GM19025 (cell line): ENCODE results near the gene CD164.
A peak's percentile ranks its signal among the peaks of the same experiment; 100 is the strongest.
"Not testable (repeated sequence)": the region's sequence is repeated elsewhere in the genome, so short reads cannot be mapped to it uniquely, and the experiment has no call there.

Source experiments
- ATAC-seq: cut with Tn5 transposase; IDR thresholded peaks from one replicate; pipeline ENCODE4 v1.9.1; 2021; ENCODE audit warnings: mild to moderate bottlenecking, low read depth, moderate library complexity; ENCODE audit not compliant: unreplicated experiment

CD164 gene

DNA sequence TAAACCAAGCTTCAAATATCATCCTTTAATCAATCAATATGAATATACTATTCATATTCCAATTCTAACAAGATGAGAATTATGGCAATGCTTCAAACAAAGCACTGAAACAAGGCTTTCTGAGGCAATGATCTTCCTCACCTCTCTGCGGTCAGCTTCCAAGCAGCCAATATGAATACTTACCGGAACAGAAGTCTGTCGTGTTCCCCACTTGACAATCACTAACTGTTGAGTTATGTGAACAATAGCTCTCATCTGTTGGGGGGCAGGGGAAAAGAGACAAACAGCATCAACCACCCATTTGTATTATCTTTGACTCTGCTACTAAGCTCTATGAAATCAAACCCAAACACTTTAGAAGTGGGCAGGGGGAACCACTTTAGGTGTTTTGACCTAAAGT, 4.5 kb downstream of the CD164 start:
- ATAC-seq: no peak

GRCh38 chr6:109374326-109374892, 7.9 kb downstream of the CD164 start:
- no peak for ATAC-seq

DNA sequence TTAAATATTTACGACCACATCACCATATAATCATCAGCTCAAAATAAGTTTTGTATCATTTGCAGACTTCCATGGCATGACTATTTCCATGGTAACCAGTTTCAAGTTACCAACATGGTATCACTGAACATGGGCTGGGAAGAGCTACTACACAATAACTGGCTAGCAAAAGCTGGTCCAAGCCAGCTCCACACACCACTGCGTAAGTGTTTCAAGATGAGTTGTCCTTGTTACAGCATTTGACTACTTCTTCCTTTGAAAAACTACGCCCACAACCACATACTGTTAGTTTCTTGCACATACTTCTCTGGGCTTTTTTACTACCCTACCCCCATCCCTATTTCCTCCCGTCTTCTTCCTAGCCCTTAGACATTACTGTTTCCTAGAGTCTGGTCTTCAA, 8.5 kb downstream of the CD164 start:
- ATAC-seq: peak; percentile 89

DNA sequence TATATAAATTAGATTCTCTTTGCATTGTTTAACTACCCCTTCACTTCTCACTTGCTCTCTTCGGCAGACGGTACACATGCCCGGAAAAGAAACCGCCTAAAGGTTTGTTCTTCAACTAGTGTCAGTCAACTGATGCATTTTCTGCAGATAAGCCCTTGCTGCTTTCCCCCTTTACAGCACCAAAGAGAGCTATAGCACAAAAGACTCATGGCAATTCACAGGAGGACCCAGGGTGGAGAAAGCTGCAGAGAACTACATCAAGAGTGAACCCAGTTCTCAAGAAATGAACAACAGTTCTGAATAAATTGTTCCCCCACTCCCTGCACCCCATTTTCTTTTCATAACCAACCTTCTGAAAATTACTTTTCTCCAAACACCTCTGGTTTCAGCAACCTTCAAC, 8.9 kb downstream of the CD164 start:
- ATAC-seq: peak; percentile 5

DNA sequence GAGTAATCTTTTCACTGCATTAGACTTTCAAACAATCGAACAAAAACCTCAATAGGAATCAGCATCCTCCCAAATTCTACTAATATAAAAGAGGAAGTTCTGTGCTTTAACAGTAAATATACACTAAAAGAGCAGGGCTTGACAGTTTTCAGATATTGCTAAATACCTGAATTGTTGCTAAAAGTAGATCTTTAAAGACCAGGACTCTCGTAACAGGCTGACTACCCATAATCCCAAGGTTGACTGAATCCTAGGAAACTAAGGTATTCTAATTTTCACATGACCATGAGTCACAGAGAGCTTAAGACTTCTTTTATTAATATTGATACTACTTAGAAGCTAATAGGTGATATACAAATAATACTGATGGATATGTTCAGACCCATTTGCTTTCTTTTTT, 10.1 kb downstream of the CD164 start:
- ATAC-seq: no peak

- no peak for ATAC-seq
Observed at GRCh38 chr6:109370792-109371191, 11.5 kb downstream of the CD164 start.

GRCh38 chr6:109370336-109370735, 11.9 kb downstream of the CD164 start:
- no peak for ATAC-seq

GRCh38 chr6:109369728-109370127, 12.5 kb downstream of the CD164 start:
- ATAC-seq: no peak

DNA sequence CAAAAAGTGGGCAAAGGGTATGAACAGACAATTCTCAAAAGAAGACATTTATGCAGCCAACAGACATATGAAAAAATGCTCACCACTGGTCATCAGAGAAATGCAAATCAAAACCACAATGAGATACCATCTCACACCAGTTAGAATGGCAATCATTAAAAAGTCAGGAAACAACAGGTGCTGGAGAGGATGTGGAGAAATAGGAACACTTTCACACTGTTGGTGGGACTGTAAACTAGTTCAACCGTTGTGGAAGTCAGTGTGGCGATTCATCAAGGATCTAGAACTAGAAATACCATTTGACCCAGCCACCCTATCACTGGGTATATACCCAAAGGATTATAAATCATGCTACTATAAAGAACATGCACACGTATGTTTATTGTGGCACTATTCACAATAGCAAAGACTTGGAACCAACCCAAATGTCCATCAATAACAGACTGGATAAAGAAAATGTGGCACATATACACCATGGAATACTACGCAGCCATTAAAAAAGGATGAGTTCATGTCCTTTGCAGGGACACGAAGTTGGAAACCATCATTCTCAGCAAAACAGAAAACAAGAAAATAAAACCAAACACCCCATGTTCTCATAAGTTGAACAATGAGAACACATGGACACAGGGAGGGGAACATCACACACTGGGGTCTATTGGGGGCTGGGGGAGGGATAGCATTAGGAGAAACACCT, 17.7 kb downstream of the CD164 start:
- ATAC-seq: not testable (repeated sequence)

GRCh38 chr6:109363753-109364152, 18.5 kb downstream of the CD164 start:
- no peak for ATAC-seq

- ATAC-seq: no peak
Observed at GRCh38 chr6:109362102-109362884, 20.0 kb downstream of the CD164 start.

DNA sequence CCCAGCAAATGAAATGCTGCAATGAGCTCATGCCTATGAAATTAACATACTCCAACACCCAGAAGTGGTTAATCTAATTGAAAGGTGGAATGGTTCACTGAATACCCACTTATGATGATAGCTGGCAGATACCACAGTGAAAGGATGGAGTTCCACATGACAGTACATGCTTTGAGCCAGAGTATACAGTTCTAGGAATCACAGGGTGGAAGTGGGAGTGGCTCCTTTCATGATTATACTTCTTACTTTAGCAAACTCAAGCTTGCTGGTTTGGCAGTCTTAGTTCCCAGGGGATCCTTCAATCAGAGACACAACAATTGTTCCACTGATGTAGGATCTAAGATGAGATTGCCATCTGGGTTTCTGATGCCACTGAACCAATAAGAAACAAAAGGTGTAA, 21.5 kb downstream of the CD164 start:
- no peak for ATAC-seq

- ATAC-seq: no peak
Observed at GRCh38 chr6:109360281-109360680, 22.0 kb downstream of the CD164 start.

GRCh38 chr6:109359248-109359647, 23.0 kb downstream of the CD164 start:
- ATAC-seq: no peak

GRCh38 chr6:109358204-109358603, 24.1 kb downstream of the CD164 start:
- no peak for ATAC-seq

DNA sequence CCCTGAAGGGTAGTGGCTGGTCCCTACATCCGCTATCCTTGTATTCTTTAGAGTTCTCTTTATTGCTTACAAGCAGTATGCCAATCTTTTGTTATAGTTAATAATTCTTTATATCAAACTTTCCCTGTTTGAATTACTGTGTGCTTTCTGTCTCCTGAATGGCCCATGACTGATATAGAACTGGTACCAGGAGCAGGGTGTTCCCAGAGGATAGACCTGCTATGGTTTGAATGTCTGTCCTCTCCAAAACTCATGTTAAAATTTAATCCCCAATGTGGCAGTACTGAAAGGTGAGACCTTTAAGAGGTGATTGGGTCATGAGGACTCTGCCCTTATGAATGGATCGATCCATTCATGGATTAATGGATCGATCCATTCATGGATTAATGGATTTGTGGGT, 26.0 kb downstream of the CD164 start:
- ATAC-seq: no peak

DNA sequence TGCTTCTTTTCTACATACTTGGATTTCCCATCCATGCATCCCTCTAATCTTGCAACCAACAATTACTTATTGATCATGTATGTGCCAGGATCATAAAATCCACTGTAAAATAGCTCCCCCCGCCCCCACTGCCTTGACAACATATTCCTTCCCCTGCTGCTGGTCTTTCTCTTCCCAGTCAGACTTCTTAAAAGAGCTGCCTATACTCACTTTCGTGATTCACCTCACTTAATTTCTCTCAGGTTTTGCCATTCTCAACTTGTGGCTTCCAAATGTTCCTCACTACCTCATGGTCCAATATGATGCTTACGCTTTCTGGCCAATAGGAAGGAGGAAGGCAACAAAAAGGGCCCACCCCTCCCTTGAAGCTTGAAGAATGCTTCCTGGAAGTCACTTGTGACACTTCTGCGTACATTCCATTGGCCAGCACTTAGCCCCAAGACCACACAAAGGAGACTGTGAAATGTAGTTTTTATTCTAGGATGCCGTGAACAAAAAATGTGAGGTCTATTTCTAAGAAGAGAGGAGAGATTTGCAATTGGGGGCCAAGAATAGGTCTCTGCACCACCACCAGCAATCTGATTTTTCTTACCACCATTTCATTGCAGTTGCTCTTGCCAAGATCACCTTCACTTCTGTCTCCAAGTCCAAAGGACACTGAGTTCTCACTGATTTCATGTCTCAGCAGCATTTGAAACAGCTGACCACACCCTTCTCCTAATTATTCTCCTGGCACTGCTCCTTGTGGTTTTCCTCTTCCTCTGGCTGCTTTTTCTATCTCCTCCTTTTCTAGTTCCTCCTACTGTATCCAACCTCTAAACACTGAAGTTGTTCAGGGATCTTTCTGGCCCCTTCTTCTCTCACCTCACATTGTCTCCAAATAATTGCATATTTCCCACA, 30.8 kb downstream of the CD164 start:
- ATAC-seq: no peak

GRCh38 chr6:109349419-109349987, 32.8 kb downstream of the CD164 start:
- no peak for ATAC-seq

DNA sequence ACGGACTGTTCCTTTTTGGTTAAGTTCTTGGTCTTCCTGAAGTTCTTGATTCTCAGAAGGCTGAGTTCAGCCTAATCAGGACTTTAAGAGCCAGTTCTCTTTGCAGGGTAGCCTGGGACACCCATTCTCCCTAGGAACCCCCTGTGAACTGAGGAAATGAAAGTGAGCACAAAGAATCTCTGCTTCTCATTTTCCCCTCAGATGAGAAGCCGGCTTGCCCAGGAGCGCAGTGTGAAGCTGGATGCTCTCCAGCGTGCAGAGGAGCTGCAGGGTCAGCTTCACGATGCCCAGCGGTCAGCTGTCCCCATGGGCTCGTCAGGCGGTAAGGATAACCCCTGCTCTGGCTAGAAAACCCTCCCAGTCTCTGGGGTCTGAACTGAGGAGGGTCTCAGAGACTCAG, 34.0 kb downstream of the CD164 start:
- ATAC-seq: no peak

DNA sequence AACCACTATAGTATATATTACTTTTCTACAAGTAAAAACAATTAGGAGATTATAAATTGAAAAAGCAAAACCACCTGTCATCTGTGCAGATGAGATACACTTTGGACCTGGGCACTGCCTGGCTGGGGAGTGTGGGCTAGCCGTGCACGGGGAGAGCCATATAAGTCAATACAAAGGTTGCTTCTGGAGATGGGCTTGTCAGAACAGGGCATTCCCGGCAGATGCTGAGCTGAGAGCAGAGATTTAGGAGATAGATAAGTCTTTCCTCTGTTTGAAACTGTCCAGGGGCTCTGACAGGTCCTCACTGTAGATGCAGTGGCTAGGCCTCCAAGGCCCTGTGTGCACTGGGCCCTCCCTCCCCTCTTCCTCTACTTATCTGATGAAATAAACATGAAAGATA, 34.5 kb downstream of the CD164 start:
- no peak for ATAC-seq
